Prostate gland (tissue), 2 donors: Measurements from ENCODE around the gene C12orf75. TPM values are rescaled to one million over a fixed set of nuclear protein-coding genes. Genes with fewer than 3 reads are reported as not detected.

Experiments used
- DNase-seq: peaks from one replicate; pipeline ENCODE4 v3.0.0-alpha.2; 2019; ENCODE audit warnings: low spot score
- H3K27ac ChIP-seq, 2 donors: fragments of 200-600 bp; sonication (generic); 2 replicates each; pipeline ENCODE4 v1.5.1; 2017 to 2019
- H3K27me3 ChIP-seq: fragments of 200-600 bp; sonication (generic); replicated peaks from 2 replicates; pipeline ENCODE4 v1.5.1; 2019; ENCODE audit not compliant: insufficient read depth
- H3K36me3 ChIP-seq, 2 donors: fragments of 200-600 bp; sonication (generic); 1 replicate in 1 of 2; 2 replicates in 1 of 2; pipeline versions ENCODE4 v1.5.1 to v1.8.1; 2017 to 2019
- H3K4me1 ChIP-seq: fragments of 200-600 bp; sonication (generic); replicated peaks from 2 replicates; pipeline ENCODE4 v1.5.1; 2019
- H3K4me3 ChIP-seq, 2 donors: fragments of 200-600 bp; sonication (generic); 2 replicates each; pipeline ENCODE4 v1.5.1; 2017 to 2019
- H3K9me3 ChIP-seq: fragments of 200-600 bp; sonication (generic); 2 replicates; pipeline ENCODE4 v1.5.1; 2017
- CTCF ChIP-seq, 4 experiments: fragments of 200-600 bp in 2 of 4; fragments of 450-650 bp in 2 of 4; sonication (generic) in 2 of 4; IDR thresholded peaks; 1 replicate in 3 of 4; 2 replicates in 1 of 4; pipeline ENCODE4 v1.5.1; 2016 to 2019; ENCODE audit warnings: antibody characterized with exemption in 4 of 4, mild to moderate bottlenecking in 2 of 4, moderate library complexity in 2 of 4
- POLR2A ChIP-seq: fragments of 450-650 bp; IDR thresholded peaks from one replicate; pipeline ENCODE4 v1.6.1; 2016; ENCODE audit warnings: antibody characterized with exemption, mild to moderate bottlenecking
- POLR2AphosphoS5 ChIP-seq: sonication (generic); formaldehyde crosslinking; IDR thresholded peaks from one replicate; pipeline ENCODE4 v1.6.1; 2017; ENCODE audit warnings: antibody characterized with exemption
- WGBS: methylation state at CpG from one replicate; pipeline ENCODE4 v1.1.5; 2018; 5-methylcytosine and 5-hydroxymethylcytosine counted together
- intact Hi-C: fragments of 100-400 bp; cut with DNase I; formaldehyde crosslinking; loops from one replicate; pipeline ENCODE4 v1.14.2; 2022
- total RNA-seq, 2 donors: library from RNA; depleted of rRNA; stranded (reverse); fragments of >200 nt; gene quantifications; one replicate each; pipeline ENCODE4 v1.1.0, GENCODE V29; 2016

The C12orf75 gene
- 100 to 1,000 TPM in 1 of 2 donors, 10 to 100 TPM in 1; 47.1 to 108 TPM for total RNA-seq

GRCh38 chr12:105330283-105330930 lies at the start of gene C12orf75:
C12orf75 (plus strand) TSS chr12:105330691; CDS start chr12:105330892, 201 bp downstream.
- Histone ChIP-seq H3K36me3 (no peaks in the 10 kb centered on the region), H3K27me3 (no peaks in the 10 kb centered on the region), H3K4me3 (peak within 1 kb of the TSS; percentile 88 to 90), H3K4me1 (no peaks in the 10 kb centered on the region), H3K27ac (peak within 1 kb of the TSS; percentile 70 to 71), H3K9me3 (no peaks in the 10 kb centered on the region)
- TF ChIP-seq POLR2AphosphoS5: no peak
- TF ChIP-seq CTCF (IDR thresholded peaks at IDR 0.05): no peak
- no peak for TF ChIP-seq POLR2A
- 0% methylated on average over 34 of the region's 66 CpGs for WGBS
- intact Hi-C loops: no loop called here
- peak; percentile 74 for DNase-seq

- WGBS: 77% methylated on average over 6 of the region's 6 CpGs
- Histone ChIP-seq H3K4me1 (no peaks in the 10 kb centered on the region), H3K4me3 (no peak overlapping the region), H3K36me3 (no peaks in the 10 kb centered on the region), H3K27me3 (no peaks in the 10 kb centered on the region), H3K9me3 (no peaks in the 10 kb centered on the region), H3K27ac (no peak overlapping the region)
- DNase-seq: no peak
- TF ChIP-seq POLR2A: no peak
- no peak for TF ChIP-seq CTCF (IDR thresholded peaks at IDR 0.05)
- TF ChIP-seq POLR2AphosphoS5: no peak
- intact Hi-C loops: no loop called here
Measured at GRCh38 chr12:105280966-105281693, 49.4 kb upstream of the C12orf75 start.

- no peaks in the 10 kb centered on the region for H3K27me3 ChIP-seq
- H3K36me3 ChIP-seq: no peaks in the 10 kb centered on the region
- 95% methylated on average over 1 of the region's 1 CpG for WGBS
- H3K27ac ChIP-seq: no peak overlapping the region
- no peak for DNase-seq
- TF ChIP-seq POLR2AphosphoS5 (no peak), POLR2A (no peak), CTCF (IDR thresholded peaks at IDR 0.05) (no peak)
- no peak overlapping the region for H3K4me3 ChIP-seq
- H3K9me3 ChIP-seq: no peaks in the 10 kb centered on the region
- intact Hi-C loops: no loop called here
- no peaks in the 10 kb centered on the region for H3K4me1 ChIP-seq
Measured at GRCh38 chr12:105281694-105282049, 48.8 kb upstream of the C12orf75 start.

- WGBS: 69% methylated on average over 1 of the region's 1 CpG
- Histone ChIP-seq H3K27me3 (no peaks in the 10 kb centered on the region), H3K4me3 (no peak overlapping the region), H3K36me3 (no peaks in the 10 kb centered on the region), H3K27ac (no peak overlapping the region), H3K9me3 (no peaks in the 10 kb centered on the region), H3K4me1 (no peaks in the 10 kb centered on the region)
- intact Hi-C loops: no loop called here
- DNase-seq: no peak
- TF ChIP-seq CTCF (IDR thresholded peaks at IDR 0.05) (no peak), POLR2A (no peak), POLR2AphosphoS5 (no peak)
Measured at GRCh38 chr12:105285378-105285777, 45.1 kb upstream of the C12orf75 start.

- no peaks in the 10 kb centered on the region for H3K4me1 ChIP-seq
- H3K9me3 ChIP-seq: no peaks in the 10 kb centered on the region
- H3K4me3 ChIP-seq: no peak overlapping the region
- TF ChIP-seq POLR2A: no peak
- H3K27me3 ChIP-seq: no peaks in the 10 kb centered on the region
- WGBS: 96% methylated on average over 1 of the region's 1 CpG
- DNase-seq: no peak
- intact Hi-C loops: no loop called here
- H3K36me3 ChIP-seq: no peaks in the 10 kb centered on the region
- H3K27ac ChIP-seq: no peak overlapping the region
Measured at GRCh38 chr12:105287408-105287807, 43.1 kb upstream of the C12orf75 start.
